HepG2 (cell line): ENCODE measurements around the gene GJD3. TPM values are rescaled to one million over a fixed set of nuclear protein-coding genes. Genes with fewer than 3 reads are reported as not detected.

ENCODE experiments used
- CBX1 ChIP-seq: IDR thresholded peaks from one replicate; pipeline ENCODE4 v1.6.1; 2016; ENCODE audit warnings: antibody characterized with exemption, low read depth
- CHD4 ChIP-seq: fragments of 200-600 bp; sonication (generic); IDR thresholded peaks from 2 replicates; pipeline ENCODE4 v1.7.0; 2017; ENCODE audit warnings: mild to moderate bottlenecking, low read length, borderline replicate concordance
- E2F2 ChIP-seq: sonication (generic); formaldehyde crosslinking; IDR thresholded peaks from 2 replicates; pipeline ENCODE4 v1.4.0; 2020; ENCODE audit warnings: missing genetic modification reagents, borderline replicate concordance
- REPIN1 ChIP-seq: sonication (generic); formaldehyde crosslinking; IDR thresholded peaks from 2 replicates; pipeline ENCODE4 v1.8.0; 2022; ENCODE audit warnings: missing genetic modification reagents, low read depth, mild to moderate bottlenecking, borderline replicate concordance
- SALL1 ChIP-seq: sonication (generic); formaldehyde crosslinking; IDR thresholded peaks from 2 replicates; pipeline ENCODE4 v1.8.0; 2022; ENCODE audit warnings: mild to moderate bottlenecking, missing genetic modification reagents
- STAG1 ChIP-seq: sonication (generic); formaldehyde crosslinking; IDR thresholded peaks from 2 replicates; pipeline ENCODE4 v1.4.0; 2020; ENCODE audit warnings: missing genetic modification reagents
- TFDP2 ChIP-seq: sonication (generic); formaldehyde crosslinking; IDR thresholded peaks from 2 replicates; pipeline ENCODE4 v1.4.0; 2020; ENCODE audit warnings: missing genetic modification reagents
- TOE1 ChIP-seq: sonication (generic); formaldehyde crosslinking; IDR thresholded peaks from 2 replicates; pipeline ENCODE4 v1.4.0; 2020; ENCODE audit warnings: mild to moderate bottlenecking, missing genetic modification reagents
- UBTF ChIP-seq: sonication (generic); formaldehyde crosslinking; IDR thresholded peaks from 2 replicates; pipeline ENCODE4 v1.4.0; 2020; ENCODE audit warnings: mild to moderate bottlenecking, missing genetic modification reagents
- ZBTB42 ChIP-seq: sonication (generic); formaldehyde crosslinking; IDR thresholded peaks from 2 replicates; pipeline ENCODE4 v1.5.0; 2020; ENCODE audit warnings: mild to moderate bottlenecking, missing genetic modification reagents
- ZFP1 ChIP-seq: IDR thresholded peaks from 2 replicates; pipeline ENCODE4 v1.6.1; 2016
- polyA plus RNA-seq, 8 experiments: library from polyadenylated mRNA; depleted of rRNA in 3 of 8; stranded (reverse) in 7 of 8; unstranded in 1 of 8; fragments of >200 nt; fragmentation: Illumina TruSeq in 4 of 8; extraction: Trizol in 4 of 8; gene quantifications; 2 replicates each; pipeline versions ENCODE4 v1.2.1 to v1.2.3, GENCODE V29; 2011 to 2016; ENCODE audit warnings: low read depth in 4 of 8, missing spikeins in 1 of 8, mixed read lengths in 1 of 8; ENCODE audit not compliant: insufficient read depth in 1 of 8
- total RNA-seq, 5 experiments: library from RNA; depleted of rRNA; stranded (reverse); fragments of >200 nt; fragmentation: Illumina TruSeq; extraction: Trizol; gene quantifications; 2 replicates each; pipeline ENCODE4 v1.2.3, GENCODE V29; 2016; ENCODE audit warnings: low read depth in 1 of 5
- TF ChIP-seq, protein P1 (sequence below): sonication (generic); formaldehyde crosslinking; IDR thresholded peaks from 2 replicates; pipeline ENCODE4 v1.5.1; 2020; ENCODE audit warnings: mild to moderate bottlenecking, missing genetic modification reagents, moderate library complexity
- TF ChIP-seq, protein P2 (sequence below): sonication (generic); formaldehyde crosslinking; IDR thresholded peaks from 2 replicates; pipeline ENCODE4 v1.4.0; 2020; ENCODE audit warnings: missing genetic modification reagents

Gene GJD3
- total and polyA plus RNA-seq, 2 of the 13 experiments (the other 11 are each of a cell fraction or from before 2014, with no cell fraction given): not detected

DNA sequence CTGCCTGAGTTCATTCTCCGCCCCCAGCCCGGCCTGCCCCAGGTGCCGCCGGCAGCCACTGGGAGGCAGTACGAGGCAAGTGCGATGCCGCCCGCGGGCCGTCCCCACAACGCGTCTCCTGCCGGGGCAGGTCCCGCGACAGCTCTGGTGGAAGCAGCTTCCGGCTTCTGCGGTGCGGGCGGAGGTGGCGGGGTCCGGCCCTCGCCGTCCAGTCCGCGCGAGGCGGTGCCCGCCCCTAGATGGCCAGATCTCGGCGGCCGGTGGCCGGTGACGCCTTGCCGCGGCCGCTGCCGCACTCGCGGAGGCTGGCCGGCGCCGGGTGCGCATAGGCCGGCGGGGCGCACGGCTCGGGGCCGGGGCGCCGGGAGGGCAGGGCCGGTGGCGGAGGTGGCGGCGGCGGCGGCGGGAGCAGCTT lies 1.8 kb downstream of the GJD3 start (continued):
- no peak for TF ChIP-seq E2F2 (CRISPR knock-in tag)
- TF ChIP-seq, protein P1, sequence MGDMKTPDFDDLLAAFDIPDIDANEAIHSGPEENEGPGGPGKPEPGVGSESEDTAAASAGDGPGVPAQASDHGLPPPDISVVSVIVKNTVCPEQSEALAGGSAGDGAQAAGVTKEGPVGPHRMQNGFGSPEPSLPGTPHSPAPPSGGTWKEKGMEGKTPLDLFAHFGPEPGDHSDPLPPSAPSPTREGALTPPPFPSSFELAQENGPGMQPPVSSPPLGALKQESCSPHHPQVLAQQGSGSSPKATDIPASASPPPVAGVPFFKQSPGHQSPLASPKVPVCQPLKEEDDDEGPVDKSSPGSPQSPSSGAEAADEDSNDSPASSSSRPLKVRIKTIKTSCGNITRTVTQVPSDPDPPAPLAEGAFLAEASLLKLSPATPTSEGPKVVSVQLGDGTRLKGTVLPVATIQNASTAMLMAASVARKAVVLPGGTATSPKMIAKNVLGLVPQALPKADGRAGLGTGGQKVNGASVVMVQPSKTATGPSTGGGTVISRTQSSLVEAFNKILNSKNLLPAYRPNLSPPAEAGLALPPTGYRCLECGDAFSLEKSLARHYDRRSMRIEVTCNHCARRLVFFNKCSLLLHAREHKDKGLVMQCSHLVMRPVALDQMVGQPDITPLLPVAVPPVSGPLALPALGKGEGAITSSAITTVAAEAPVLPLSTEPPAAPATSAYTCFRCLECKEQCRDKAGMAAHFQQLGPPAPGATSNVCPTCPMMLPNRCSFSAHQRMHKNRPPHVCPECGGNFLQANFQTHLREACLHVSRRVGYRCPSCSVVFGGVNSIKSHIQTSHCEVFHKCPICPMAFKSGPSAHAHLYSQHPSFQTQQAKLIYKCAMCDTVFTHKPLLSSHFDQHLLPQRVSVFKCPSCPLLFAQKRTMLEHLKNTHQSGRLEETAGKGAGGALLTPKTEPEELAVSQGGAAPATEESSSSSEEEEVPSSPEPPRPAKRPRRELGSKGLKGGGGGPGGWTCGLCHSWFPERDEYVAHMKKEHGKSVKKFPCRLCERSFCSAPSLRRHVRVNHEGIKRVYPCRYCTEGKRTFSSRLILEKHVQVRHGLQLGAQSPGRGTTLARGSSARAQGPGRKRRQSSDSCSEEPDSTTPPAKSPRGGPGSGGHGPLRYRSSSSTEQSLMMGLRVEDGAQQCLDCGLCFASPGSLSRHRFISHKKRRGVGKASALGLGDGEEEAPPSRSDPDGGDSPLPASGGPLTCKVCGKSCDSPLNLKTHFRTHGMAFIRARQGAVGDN (CRISPR knock-in tag): peak; percentile 97
- peak; percentile 97 for TF ChIP-seq CBX1
- TF ChIP-seq UBTF (CRISPR knock-in tag): peak; percentile 98
- TF ChIP-seq SALL1: peak; percentile 89
- TF ChIP-seq, protein P2, sequence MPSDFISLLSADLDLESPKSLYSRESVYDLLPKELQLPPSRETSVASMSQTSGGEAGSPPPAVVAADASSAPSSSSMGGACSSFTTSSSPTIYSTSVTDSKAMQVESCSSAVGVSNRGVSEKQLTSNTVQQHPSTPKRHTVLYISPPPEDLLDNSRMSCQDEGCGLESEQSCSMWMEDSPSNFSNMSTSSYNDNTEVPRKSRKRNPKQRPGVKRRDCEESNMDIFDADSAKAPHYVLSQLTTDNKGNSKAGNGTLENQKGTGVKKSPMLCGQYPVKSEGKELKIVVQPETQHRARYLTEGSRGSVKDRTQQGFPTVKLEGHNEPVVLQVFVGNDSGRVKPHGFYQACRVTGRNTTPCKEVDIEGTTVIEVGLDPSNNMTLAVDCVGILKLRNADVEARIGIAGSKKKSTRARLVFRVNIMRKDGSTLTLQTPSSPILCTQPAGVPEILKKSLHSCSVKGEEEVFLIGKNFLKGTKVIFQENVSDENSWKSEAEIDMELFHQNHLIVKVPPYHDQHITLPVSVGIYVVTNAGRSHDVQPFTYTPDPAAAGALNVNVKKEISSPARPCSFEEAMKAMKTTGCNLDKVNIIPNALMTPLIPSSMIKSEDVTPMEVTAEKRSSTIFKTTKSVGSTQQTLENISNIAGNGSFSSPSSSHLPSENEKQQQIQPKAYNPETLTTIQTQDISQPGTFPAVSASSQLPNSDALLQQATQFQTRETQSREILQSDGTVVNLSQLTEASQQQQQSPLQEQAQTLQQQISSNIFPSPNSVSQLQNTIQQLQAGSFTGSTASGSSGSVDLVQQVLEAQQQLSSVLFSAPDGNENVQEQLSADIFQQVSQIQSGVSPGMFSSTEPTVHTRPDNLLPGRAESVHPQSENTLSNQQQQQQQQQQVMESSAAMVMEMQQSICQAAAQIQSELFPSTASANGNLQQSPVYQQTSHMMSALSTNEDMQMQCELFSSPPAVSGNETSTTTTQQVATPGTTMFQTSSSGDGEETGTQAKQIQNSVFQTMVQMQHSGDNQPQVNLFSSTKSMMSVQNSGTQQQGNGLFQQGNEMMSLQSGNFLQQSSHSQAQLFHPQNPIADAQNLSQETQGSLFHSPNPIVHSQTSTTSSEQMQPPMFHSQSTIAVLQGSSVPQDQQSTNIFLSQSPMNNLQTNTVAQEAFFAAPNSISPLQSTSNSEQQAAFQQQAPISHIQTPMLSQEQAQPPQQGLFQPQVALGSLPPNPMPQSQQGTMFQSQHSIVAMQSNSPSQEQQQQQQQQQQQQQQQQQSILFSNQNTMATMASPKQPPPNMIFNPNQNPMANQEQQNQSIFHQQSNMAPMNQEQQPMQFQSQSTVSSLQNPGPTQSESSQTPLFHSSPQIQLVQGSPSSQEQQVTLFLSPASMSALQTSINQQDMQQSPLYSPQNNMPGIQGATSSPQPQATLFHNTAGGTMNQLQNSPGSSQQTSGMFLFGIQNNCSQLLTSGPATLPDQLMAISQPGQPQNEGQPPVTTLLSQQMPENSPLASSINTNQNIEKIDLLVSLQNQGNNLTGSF (CRISPR knock-in tag): peak; percentile 88
- TF ChIP-seq ZBTB42 (CRISPR knock-in tag): 0 out of 2 replicates have a peak, but pooled peaks have one; percentile 41
- 0 out of 2 replicates have a peak, but pooled peaks have one; percentile 58 for TF ChIP-seq ZFP1 (CRISPR knock-in tag)
- TF ChIP-seq CHD4: no peak
- TF ChIP-seq TFDP2 (CRISPR knock-in tag): peak; percentile 96
- TF ChIP-seq STAG1: peak; percentile 86
- peak; percentile 81; the same call in 1 of the 2 replicates for TF ChIP-seq TOE1 (CRISPR knock-in tag)
- peak; percentile 95 for TF ChIP-seq REPIN1 (CRISPR knock-in tag)
